ENCODE data around the gene ELL. TPM values are rescaled to one million over a fixed set of nuclear protein-coding genes. Genes with fewer than 3 reads are reported as not detected.
"Not testable (repeated sequence)": the region's sequence is repeated elsewhere in the genome, so short reads cannot be mapped to it uniquely, and the experiment has no call there.

ELL gene
- total RNA-seq, 1 experiment from 2014 or later, result 21.0 TPM

GRCh38 chr19:18541258-18541991, 19.6 kb upstream of the ELL start:
- H3K9me2 ChIP-seq (replicated peaks; ENCODE audit: low read length), result no peaks in the 10 kb centered on the region
- intact Hi-C loops (cut with micrococcal nuclease), result no loop called here
- peaks cover 13% of the 10 kb centered on the region; the same call in 1 of the 2 replicates for H3K4me1 ChIP-seq (ENCODE audit: insufficient read depth, low read length)
- ATAC-seq (no peak), DNase-seq (no peak)
- no peak overlapping the region for H2AFZ ChIP-seq (ENCODE audit: low read length)
- no peak overlapping the region for H3K4me3 ChIP-seq (ENCODE audit: low read length)
- peaks cover 11% of the 10 kb centered on the region for H3K79me2 ChIP-seq (ENCODE audit: low read length)
- POLR2A ChIA-PET (ENCODE audit: unreplicated experiment), result no interaction called here
- CTCF ChIA-PET, result interaction anchor here (0.7 kb wide), 1 partner anchor 70 kb away, joined by 3 read pairs; no protein-coding TSS in a partner anchor
- H3K36me3 ChIP-seq (ENCODE audit: low read depth, low read length), result peaks cover 8% of the 10 kb centered on the region; the same call in 1 of the 2 replicates
- TSS peak; percentile 10 for BruUV-seq (replicated peaks)
- H3F3A ChIP-seq (ENCODE audit: low read length, unreplicated experiment), result no peaks in the 10 kb centered on the region
- H3K27ac ChIP-seq (ENCODE audit: low read length), result no peak overlapping the region
- H4K20me1 ChIP-seq (ENCODE audit: low read length), result no peaks in the 10 kb centered on the region
- no peak for TF ChIP-seq EZH2phosphoT487 (IDR thresholded peaks at IDR 0.05; ENCODE audit: borderline replicate concordance, low read length)
- TF ChIP-seq CTCF (conservative IDR thresholded peaks at IDR 0.05; ENCODE audit: low read depth, low read length), result no peak
- no peak for TF ChIP-seq EZH2 (IDR thresholded peaks at IDR 0.05; ENCODE audit: low read length, unreplicated experiment)
- H3K27me3 ChIP-seq (ENCODE audit: low read length), result no peaks in the 10 kb centered on the region
- no peak overlapping the region for H3K9ac ChIP-seq (ENCODE audit: low read length)
- no peak overlapping the region for H3K4me2 ChIP-seq (ENCODE audit: low read length)
- no peaks in the 10 kb centered on the region for H3K9me3 ChIP-seq (ENCODE audit: low read length)

GRCh38 chr19:18540200-18540599, 18.3 kb upstream of the ELL start:
- DNase-seq; BruUV-seq (replicated peaks); H3K9me3 ChIP-seq (ENCODE audit: low read length); H3K4me2 ChIP-seq (ENCODE audit: low read length); H3F3A ChIP-seq (ENCODE audit: low read length, unreplicated experiment); H3K27ac ChIP-seq (ENCODE audit: low read length); H3K4me3 ChIP-seq (ENCODE audit: low read length); H3K9me2 ChIP-seq (replicated peaks; ENCODE audit: low read length); ATAC-seq; H3K27me3 ChIP-seq (ENCODE audit: low read length); H3K36me3 ChIP-seq (ENCODE audit: low read depth, low read length); intact Hi-C loops (cut with micrococcal nuclease); CTCF ChIA-PET; H3K9ac ChIP-seq (ENCODE audit: low read length); POLR2A ChIA-PET (ENCODE audit: unreplicated experiment); H4K20me1 ChIP-seq (ENCODE audit: low read length); H2AFZ ChIP-seq (ENCODE audit: low read length): not testable (repeated sequence)
- Histone ChIP-seq H3K4me1 (ENCODE audit: insufficient read depth, low read length) (peaks cover 13% of the 10 kb centered on the region; the same call in 1 of the 2 replicates), H3K79me2 (ENCODE audit: low read length) (peaks cover 11% of the 10 kb centered on the region)

- TF ChIP-seq EZH2 (IDR thresholded peaks at IDR 0.05; ENCODE audit: low read length, unreplicated experiment) (no peak), CTCF (conservative IDR thresholded peaks at IDR 0.05; ENCODE audit: low read depth, low read length) (no peak), EZH2phosphoT487 (IDR thresholded peaks at IDR 0.05; ENCODE audit: borderline replicate concordance, low read length) (no peak)
- BruUV-seq (replicated peaks), result no TSS peak
- H3K9me2 ChIP-seq (replicated peaks; ENCODE audit: low read length), result no peaks in the 10 kb centered on the region
- no peak overlapping the region for H3K4me2 ChIP-seq (ENCODE audit: low read length)
- no peak overlapping the region for H3K9ac ChIP-seq (ENCODE audit: low read length)
- intact Hi-C loops (cut with micrococcal nuclease), result no loop called here
- ATAC-seq, result no peak
- no peak overlapping the region for H2AFZ ChIP-seq (ENCODE audit: low read length)
- no peaks in the 10 kb centered on the region for H3K9me3 ChIP-seq (ENCODE audit: low read length)
- H4K20me1 ChIP-seq (ENCODE audit: low read length), result no peaks in the 10 kb centered on the region
- ChIA-PET CTCF (interaction anchor here (0.7 kb wide), 1 partner anchor 10 kb away, joined by 8 read pairs; no protein-coding TSS in a partner anchor), POLR2A (ENCODE audit: unreplicated experiment) (no interaction called here)
- H3K4me1 ChIP-seq (ENCODE audit: insufficient read depth, low read length), result peaks cover 13% of the 10 kb centered on the region; the same call in 1 of the 2 replicates
- peaks cover 11% of the 10 kb centered on the region for H3K79me2 ChIP-seq (ENCODE audit: low read length)
- H3F3A ChIP-seq (ENCODE audit: low read length, unreplicated experiment), result no peaks in the 10 kb centered on the region
- no peaks in the 10 kb centered on the region for H3K27me3 ChIP-seq (ENCODE audit: low read length)
- peaks cover 8% of the 10 kb centered on the region; the same call in 1 of the 2 replicates for H3K36me3 ChIP-seq (ENCODE audit: low read depth, low read length)
- no peak overlapping the region for H3K4me3 ChIP-seq (ENCODE audit: low read length)
- no peak for DNase-seq
- H3K27ac ChIP-seq (ENCODE audit: low read length), result no peak overlapping the region
Measured at GRCh38 chr19:18539372-18539771, 17.5 kb upstream of the ELL start.

All from PC-3 (cell line).